Mesendoderm (in vitro differentiated cells): Measurements from ENCODE around the gene TGIF1.

Source experiments
- DNase-seq: peaks from one replicate; pipeline ENCODE4 v3.0.0; 2013
- H2AK5ac ChIP-seq: 2 replicates; pipeline ENCODE4 v1.6.1; 2013; ENCODE audit warnings: low read length, inconsistent platforms
- H2BK120ac ChIP-seq: 2 replicates; pipeline ENCODE4 v1.6.1; 2013; ENCODE audit warnings: low read depth, mild to moderate bottlenecking, low read length, moderate library complexity, mixed read lengths
- H2BK15ac ChIP-seq: replicated peaks from 2 replicates; pipeline ENCODE4 v1.6.1; 2013; ENCODE audit warnings: low read depth, mild to moderate bottlenecking, moderate library complexity
- H2BK5ac ChIP-seq: 2 replicates; pipeline ENCODE4 v1.6.1; 2013; ENCODE audit warnings: low read length, inconsistent platforms
- H3K18ac ChIP-seq: 2 replicates; pipeline ENCODE4 v1.6.1; 2013; ENCODE audit warnings: mild to moderate bottlenecking, low read length, mixed read lengths
- H3K23ac ChIP-seq: one replicate; pipeline ENCODE4 v1.6.1; 2013; ENCODE audit warnings: low read length
- H3K27ac ChIP-seq: 2 replicates; pipeline ENCODE4 v1.5.1; 2013; ENCODE audit warnings: low read depth, mild to moderate bottlenecking, inconsistent platforms, low read length, moderate library complexity
- H3K27me3 ChIP-seq: 2 replicates; pipeline ENCODE4 v1.6.1; 2013; ENCODE audit warnings: low read length, control low read depth, mild to moderate bottlenecking, inconsistent platforms; ENCODE audit not compliant: insufficient read depth, poor library complexity
- H3K36me3 ChIP-seq: 2 replicates; pipeline ENCODE4 v1.6.1; 2013; ENCODE audit warnings: low read length, inconsistent platforms; ENCODE audit not compliant: control insufficient read depth, insufficient read depth
- H3K4ac ChIP-seq: one replicate; pipeline ENCODE4 v1.6.1; 2013; ENCODE audit warnings: low read depth, mild to moderate bottlenecking, low read length, moderate library complexity
- H3K4me1 ChIP-seq: 2 replicates; pipeline ENCODE4 v1.6.1; 2013; ENCODE audit warnings: low read depth, low read length, inconsistent platforms; ENCODE audit not compliant: control insufficient read depth
- H3K4me2 ChIP-seq: 2 replicates; pipeline ENCODE4 v1.6.1; 2013; ENCODE audit warnings: low read length
- H3K4me3 ChIP-seq: 2 replicates; pipeline ENCODE4 v1.5.1; 2013; ENCODE audit warnings: mild to moderate bottlenecking, low read length
- H3K56ac ChIP-seq: one replicate; pipeline ENCODE4 v1.6.1; 2013; ENCODE audit warnings: low read length
- H3K79me1 ChIP-seq: 2 replicates; pipeline ENCODE4 v1.6.1; 2013; ENCODE audit warnings: low read length, inconsistent platforms
- H3K79me2 ChIP-seq: 2 replicates; pipeline ENCODE4 v1.6.1; 2013; ENCODE audit warnings: mild to moderate bottlenecking, low read length; ENCODE audit not compliant: control insufficient read depth, insufficient read depth
- H3K9ac ChIP-seq: 2 replicates; pipeline ENCODE4 v1.6.1; 2013; ENCODE audit warnings: low read length, inconsistent platforms
- H4K5ac ChIP-seq: one replicate; pipeline ENCODE4 v1.6.1; 2013; ENCODE audit warnings: low read length
- H4K8ac ChIP-seq: one replicate; pipeline ENCODE4 v1.6.1; 2013; ENCODE audit warnings: low read depth, mild to moderate bottlenecking, control low read depth, low read length, moderate library complexity
- WGBS: extraction: QIAGEN DNeasy Blood & Tissue Kit; methylation state at CpG from one replicate; pipeline ENCODE4 v1.1.7; 2013; ENCODE audit warnings: low lambda C conversion rate, missing lambda C conversion rate; ENCODE audit not compliant: insufficient coverage; ENCODE audit errors: extremely low coverage; 5-methylcytosine and 5-hydroxymethylcytosine counted together

Gene TGIF1

DNA sequence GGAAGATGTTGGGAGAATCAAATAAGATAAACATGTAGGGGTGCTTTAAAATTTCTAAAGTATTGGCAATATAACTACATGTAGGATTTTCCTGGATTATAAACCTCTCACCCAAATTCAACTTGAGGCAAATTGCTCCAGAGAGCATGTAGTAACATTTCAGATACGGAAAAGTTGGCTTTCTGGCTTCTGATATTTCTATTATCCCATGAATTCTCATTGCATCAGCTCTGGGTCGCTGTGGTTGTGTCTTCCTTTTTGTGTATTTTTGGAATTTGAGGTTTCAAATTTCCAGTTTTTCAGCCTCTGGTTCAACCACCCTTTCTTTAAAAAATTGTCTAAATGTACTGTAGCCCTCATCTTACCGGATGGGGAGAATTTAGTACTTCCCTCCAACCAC is 32.3 kb downstream of the TGIF1 start:
- no peak overlapping the region for H4K5ac ChIP-seq
- no peak overlapping the region for H3K4me3 ChIP-seq
- no peak overlapping the region for H3K4ac ChIP-seq
- H2AK5ac ChIP-seq, result no peak overlapping the region
- H2BK5ac ChIP-seq, result no peak overlapping the region
- no peak overlapping the region for H3K9ac ChIP-seq
- H3K27ac ChIP-seq, result no peak overlapping the region
- peak overlapping the region; percentile 8 for H2BK15ac ChIP-seq
- no peak overlapping the region for H2BK120ac ChIP-seq
- H3K4me2 ChIP-seq, result no peak overlapping the region
- no peaks in the 10 kb centered on the region for H3K79me1 ChIP-seq
- no peak for DNase-seq
- no peaks in the 10 kb centered on the region for H3K27me3 ChIP-seq
- no peak overlapping the region for H3K18ac ChIP-seq
- no peaks in the 10 kb centered on the region for H3K79me2 ChIP-seq
- no CpG with 5 or more reads among the region's 3 CpGs for WGBS
- no peak overlapping the region for H3K56ac ChIP-seq
- H3K36me3 ChIP-seq, result no peaks in the 10 kb centered on the region
- no peak overlapping the region for H3K23ac ChIP-seq
- no peaks in the 10 kb centered on the region for H3K4me1 ChIP-seq
- H4K8ac ChIP-seq, result no peak overlapping the region

DNA sequence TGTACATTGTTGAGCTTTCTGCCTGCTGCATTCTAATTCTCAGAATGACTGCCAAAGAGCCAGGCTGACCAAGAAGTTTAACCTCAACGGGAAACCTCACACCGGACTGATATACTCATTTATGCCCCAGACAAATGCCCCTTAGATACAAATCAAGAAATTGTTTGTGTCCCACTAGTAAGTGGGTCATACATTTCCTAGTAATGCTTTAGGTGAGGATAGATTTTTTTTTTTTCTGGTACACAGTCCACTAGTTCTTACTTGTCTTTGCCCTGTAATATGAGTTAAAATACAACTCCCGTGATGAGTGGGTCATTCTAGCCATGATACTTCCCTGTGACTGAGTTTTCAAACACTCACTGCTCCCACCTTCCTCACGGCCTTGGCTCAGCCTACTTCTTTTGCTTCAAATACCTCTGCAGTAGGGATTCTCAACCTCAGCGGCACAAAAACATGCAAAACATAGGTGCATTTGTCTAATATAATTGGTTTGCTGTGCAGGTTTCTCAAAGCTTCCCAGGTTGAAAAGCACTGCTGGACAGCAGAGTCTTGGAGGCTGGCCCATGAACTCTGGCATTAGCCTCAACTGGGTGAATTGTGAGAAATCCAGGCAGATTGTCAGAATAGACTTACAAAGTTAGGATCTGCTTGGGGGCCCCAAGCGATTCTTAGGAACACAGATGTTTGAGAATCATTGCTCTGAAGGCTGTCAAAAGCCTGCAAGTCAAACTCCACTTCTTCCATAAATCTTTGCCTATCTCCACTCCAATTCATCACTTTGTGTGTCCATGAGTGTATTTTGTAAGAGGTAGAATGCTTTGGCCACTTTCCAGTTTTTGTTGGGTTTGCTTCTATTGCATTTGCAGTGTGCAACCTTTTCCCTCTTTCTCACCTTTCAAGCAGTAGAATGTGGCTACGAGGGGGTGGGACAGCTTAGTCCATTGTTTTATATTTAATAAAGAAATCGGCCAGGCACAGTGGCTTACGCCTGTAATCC is 35.5 kb downstream of the TGIF1 start:
- Histone ChIP-seq H3K56ac (no peak overlapping the region), H3K79me1 (no peaks in the 10 kb centered on the region), H3K79me2 (no peaks in the 10 kb centered on the region), H4K8ac (no peak overlapping the region), H3K36me3 (no peaks in the 10 kb centered on the region), H3K4me3 (no peak overlapping the region), H3K9ac (no peak overlapping the region), H2AK5ac (no peak overlapping the region), H2BK15ac (no peak overlapping the region), H3K27ac (no peak overlapping the region), H3K4me2 (no peak overlapping the region), H3K4me1 (no peaks in the 10 kb centered on the region), H4K5ac (no peak overlapping the region), H3K27me3 (no peaks in the 10 kb centered on the region), H3K18ac (no peak overlapping the region), H2BK120ac (no peak overlapping the region), H2BK5ac (no peak overlapping the region), H3K23ac (no peak overlapping the region), H3K4ac (no peak overlapping the region)
- no CpG with 5 or more reads among the region's 9 CpGs for WGBS
- DNase-seq, result no peak

DNA sequence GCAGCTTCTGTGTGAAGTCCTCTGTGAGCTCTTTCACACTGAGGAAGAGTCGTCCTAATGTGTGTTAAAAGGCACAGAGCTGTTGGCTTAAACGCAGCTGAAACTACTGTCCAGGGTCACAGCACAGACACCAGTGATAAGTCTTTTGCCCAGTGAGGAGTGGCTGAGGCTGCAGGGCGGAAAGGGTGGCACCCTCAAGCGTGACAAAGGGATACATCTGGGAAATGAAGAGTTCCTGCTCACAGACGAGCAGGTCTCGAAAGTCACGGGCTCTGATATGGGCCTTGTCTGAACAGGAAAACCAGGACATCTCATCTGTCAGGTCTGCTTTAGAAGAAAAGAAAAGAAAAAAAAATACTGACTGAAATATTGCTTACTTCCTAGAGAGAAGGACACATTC is 36.5 kb downstream of the TGIF1 start:
- Histone ChIP-seq H3K36me3 (no peaks in the 10 kb centered on the region), H3K23ac (no peak overlapping the region), H2BK5ac (no peak overlapping the region), H3K27me3 (no peaks in the 10 kb centered on the region), H3K79me1 (no peaks in the 10 kb centered on the region), H2BK15ac (no peak overlapping the region), H2BK120ac (no peak overlapping the region), H3K4me3 (no peak overlapping the region), H3K4me1 (no peaks in the 10 kb centered on the region), H2AK5ac (no peak overlapping the region), H4K5ac (no peak overlapping the region), H3K4ac (no peak overlapping the region), H3K27ac (no peak overlapping the region), H3K79me2 (no peaks in the 10 kb centered on the region), H3K56ac (peak overlapping the region; percentile 25), H4K8ac (no peak overlapping the region), H3K9ac (no peak overlapping the region), H3K4me2 (no peak overlapping the region), H3K18ac (peak overlapping the region; percentile 16)
- WGBS, result no CpG with 5 or more reads among the region's 7 CpGs
- DNase-seq, result no peak

DNA sequence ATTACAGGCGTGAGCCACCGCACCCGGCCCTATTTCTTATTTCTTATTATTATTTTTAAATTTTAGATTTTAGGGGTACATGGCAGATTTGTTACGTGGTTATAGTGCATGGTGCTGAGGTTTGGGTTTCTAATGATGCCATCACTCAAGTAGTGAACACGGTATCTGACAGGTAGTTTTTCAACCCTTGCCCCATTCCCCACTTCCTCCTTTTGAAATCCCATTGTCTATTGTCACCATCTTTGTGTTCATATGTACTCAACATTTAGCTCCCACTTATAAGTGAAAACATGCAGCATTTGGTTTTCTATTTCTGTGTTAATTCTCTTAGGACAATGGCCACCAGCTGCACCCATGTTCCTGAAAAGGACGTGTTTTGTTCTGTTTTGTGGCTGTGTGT is 39.5 kb downstream of the TGIF1 start:
- no peak overlapping the region for H3K18ac ChIP-seq
- no peak overlapping the region for H4K8ac ChIP-seq
- H2AK5ac ChIP-seq, result no peak overlapping the region
- H4K5ac ChIP-seq, result no peak overlapping the region
- no peak overlapping the region for H3K9ac ChIP-seq
- H3K4me2 ChIP-seq, result no peak overlapping the region
- no peak overlapping the region for H3K4me3 ChIP-seq
- H3K36me3 ChIP-seq, result no peaks in the 10 kb centered on the region
- no peaks in the 10 kb centered on the region for H3K79me2 ChIP-seq
- no CpG with 5 or more reads among the region's 6 CpGs for WGBS
- no peak overlapping the region for H3K27ac ChIP-seq
- no peak overlapping the region for H3K4ac ChIP-seq
- H2BK15ac ChIP-seq, result no peak overlapping the region
- no peaks in the 10 kb centered on the region for H3K27me3 ChIP-seq
- no peak overlapping the region for H2BK5ac ChIP-seq
- H3K23ac ChIP-seq, result no peak overlapping the region
- peaks cover 3% of the 10 kb centered on the region for H3K4me1 ChIP-seq
- H3K79me1 ChIP-seq, result no peaks in the 10 kb centered on the region
- DNase-seq, result no peak
- no peak overlapping the region for H2BK120ac ChIP-seq
- no peak overlapping the region for H3K56ac ChIP-seq

DNA sequence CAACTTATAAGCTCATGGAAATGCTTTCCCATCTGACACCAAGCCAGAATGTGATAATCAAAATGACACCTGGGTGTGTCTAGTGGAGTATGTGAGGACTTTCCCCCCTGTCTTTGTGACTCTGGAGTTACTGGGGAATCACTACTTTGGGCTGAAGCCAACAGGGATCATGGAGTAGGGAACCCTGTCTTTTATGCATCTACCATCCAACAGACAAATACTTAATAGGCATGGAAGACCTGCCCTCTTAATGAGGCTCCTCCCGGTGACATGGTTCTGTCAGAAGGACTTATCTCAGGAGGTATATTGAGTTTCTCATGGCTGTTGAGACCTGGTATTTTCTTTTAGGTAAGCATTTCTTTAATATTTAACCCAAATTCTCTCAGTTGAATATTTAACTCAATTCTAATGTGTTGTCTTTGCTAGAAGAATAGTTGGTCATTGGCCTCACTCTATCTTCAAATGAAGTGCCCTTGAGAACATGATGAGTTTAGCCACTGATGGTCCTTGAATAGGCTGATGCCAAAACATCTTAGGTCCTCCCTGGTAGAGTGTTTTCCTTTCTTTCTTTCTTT is 42.1 kb downstream of the TGIF1 start:
- Histone ChIP-seq H3K18ac (no peak overlapping the region), H3K56ac (no peak overlapping the region), H4K5ac (no peak overlapping the region)

More for the DNA sequence above, 42.1 kb downstream of the TGIF1 start:
- no peaks in the 10 kb centered on the region for H3K27me3 ChIP-seq
- H3K36me3 ChIP-seq, result no peaks in the 10 kb centered on the region
- H3K4me2 ChIP-seq, result no peak overlapping the region
- WGBS, result no CpG with 5 or more reads among the region's 1 CpG
- no peak overlapping the region for H2AK5ac ChIP-seq
- no peak overlapping the region for H3K4ac ChIP-seq
- no peak overlapping the region for H3K4me3 ChIP-seq
- DNase-seq, result no peak
- no peak overlapping the region for H2BK5ac ChIP-seq
- no peak overlapping the region for H3K9ac ChIP-seq
- H3K23ac ChIP-seq, result no peak overlapping the region
- no peak overlapping the region for H3K27ac ChIP-seq
- H3K79me1 ChIP-seq, result no peaks in the 10 kb centered on the region
- no peak overlapping the region for H2BK15ac ChIP-seq
- peaks cover 3% of the 10 kb centered on the region for H3K4me1 ChIP-seq
- no peak overlapping the region for H2BK120ac ChIP-seq
- no peaks in the 10 kb centered on the region for H3K79me2 ChIP-seq
- H4K8ac ChIP-seq, result no peak overlapping the region
